AG04450 (cell line): Measurements from ENCODE around the gene RAB7A. TPM values are rescaled to one million over a fixed set of nuclear protein-coding genes. Genes with fewer than 3 reads are reported as not detected.
"Not testable (repeated sequence)": the region's sequence is repeated elsewhere in the genome, so short reads cannot be mapped to it uniquely, and the experiment has no call there.

Experiments
- CTCF ChIA-PET: fragments of 300-600, 350-600 bp; formaldehyde crosslinking; extraction: SDS; loops from one replicate; lab custom pipeline; 2022; ENCODE audit warnings: antibody characterized with exemption, inconsistent platforms; lab: Charles Lee
- POLR2A ChIA-PET: fragments of 350-600 bp; formaldehyde crosslinking; extraction: SDS; loops from one replicate; lab custom pipeline; 2021; ENCODE audit warnings: antibody characterized with exemption, inconsistent platforms; lab: Yijun Ruan, JAX
- DNase-seq: peaks from one replicate; pipeline ENCODE4 v3.0.0-alpha.2; 2011; ENCODE audit warnings: low read depth, low spot score
- H3K27ac ChIP-seq: one replicate; pipeline ENCODE4 v1.5.1; 2012; ENCODE audit warnings: low read depth, low read length, control low read depth
- H3K27me3 ChIP-seq: one replicate; pipeline ENCODE4 v1.6.0; 2012; ENCODE audit warnings: low read length; ENCODE audit not compliant: control insufficient read depth, insufficient read depth
- H3K4me3 ChIP-seq: 2 replicates; pipeline ENCODE4 v1.5.1; 2011; ENCODE audit warnings: mild to moderate bottlenecking, low read depth, low read length, control low read depth
- H3K9me3 ChIP-seq: 2 replicates; pipeline ENCODE4 v1.5.1; 2012; ENCODE audit warnings: low read length; ENCODE audit not compliant: control insufficient read depth, insufficient read depth
- polyA plus RNA-seq: library from polyadenylated mRNA; depleted of rRNA; stranded (reverse); fragments of >200 nt; gene quantifications from 2 replicates; pipeline ENCODE4 v1.2.3, GENCODE V29; 2011
- TF ChIP-seq, protein P1 (sequence below): IDR thresholded peaks from 2 replicates; pipeline ENCODE4 v1.5.1; 2011; ENCODE audit warnings: low read depth, low read length, control low read depth, inconsistent platforms

RAB7A gene
- polyA plus RNA-seq, 1 experiment: 261 TPM

DNA sequence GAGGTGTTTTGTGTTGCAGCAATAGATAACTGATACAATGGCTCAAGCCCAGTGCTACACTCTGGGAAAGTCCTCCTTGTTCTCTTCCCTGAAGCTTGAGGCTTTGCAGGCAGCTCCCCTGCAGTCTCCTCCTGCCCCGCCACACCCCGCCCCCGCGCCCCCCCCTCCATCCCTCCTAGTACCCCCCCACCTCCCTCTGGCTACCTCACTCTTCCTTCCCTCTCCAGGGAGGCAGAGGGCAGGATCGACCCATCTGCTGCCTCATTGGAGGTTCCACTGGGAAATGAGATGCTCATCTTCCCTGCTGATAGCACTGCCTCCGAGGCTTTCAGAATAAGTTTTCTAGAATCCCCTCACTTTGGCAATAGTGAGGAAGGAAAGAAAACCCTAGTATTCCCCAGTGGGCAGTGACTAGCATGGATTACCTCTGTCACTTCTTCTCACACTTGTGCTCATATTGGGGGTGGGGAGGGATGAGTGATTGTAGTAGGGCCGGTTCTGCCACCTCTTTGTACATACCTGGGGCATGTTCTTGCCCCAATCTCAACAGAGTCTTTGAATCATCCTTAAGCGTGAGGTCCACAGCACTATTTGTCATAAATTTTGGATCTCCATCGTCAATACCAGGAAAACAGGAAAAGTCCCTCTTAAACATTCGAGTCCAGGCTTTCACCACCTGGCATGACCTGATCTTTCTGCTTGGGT lies 16.3 kb upstream of the RAB7A start:
- Histone ChIP-seq H3K4me3 (no peak overlapping the region), H3K9me3 (no peaks in the 10 kb centered on the region), H3K27me3 (peaks cover 12% of the 10 kb centered on the region), H3K27ac (no peak overlapping the region)
- TF ChIP-seq, protein P1, sequence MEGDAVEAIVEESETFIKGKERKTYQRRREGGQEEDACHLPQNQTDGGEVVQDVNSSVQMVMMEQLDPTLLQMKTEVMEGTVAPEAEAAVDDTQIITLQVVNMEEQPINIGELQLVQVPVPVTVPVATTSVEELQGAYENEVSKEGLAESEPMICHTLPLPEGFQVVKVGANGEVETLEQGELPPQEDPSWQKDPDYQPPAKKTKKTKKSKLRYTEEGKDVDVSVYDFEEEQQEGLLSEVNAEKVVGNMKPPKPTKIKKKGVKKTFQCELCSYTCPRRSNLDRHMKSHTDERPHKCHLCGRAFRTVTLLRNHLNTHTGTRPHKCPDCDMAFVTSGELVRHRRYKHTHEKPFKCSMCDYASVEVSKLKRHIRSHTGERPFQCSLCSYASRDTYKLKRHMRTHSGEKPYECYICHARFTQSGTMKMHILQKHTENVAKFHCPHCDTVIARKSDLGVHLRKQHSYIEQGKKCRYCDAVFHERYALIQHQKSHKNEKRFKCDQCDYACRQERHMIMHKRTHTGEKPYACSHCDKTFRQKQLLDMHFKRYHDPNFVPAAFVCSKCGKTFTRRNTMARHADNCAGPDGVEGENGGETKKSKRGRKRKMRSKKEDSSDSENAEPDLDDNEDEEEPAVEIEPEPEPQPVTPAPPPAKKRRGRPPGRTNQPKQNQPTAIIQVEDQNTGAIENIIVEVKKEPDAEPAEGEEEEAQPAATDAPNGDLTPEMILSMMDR: no peak
- POLR2A ChIA-PET: no interaction called here
- no peak for DNase-seq
- CTCF ChIA-PET: interaction anchor here (1.9 kb wide), 1 partner anchor 29 kb away, joined by 9 read pairs; no protein-coding TSS in a partner anchor

DNA sequence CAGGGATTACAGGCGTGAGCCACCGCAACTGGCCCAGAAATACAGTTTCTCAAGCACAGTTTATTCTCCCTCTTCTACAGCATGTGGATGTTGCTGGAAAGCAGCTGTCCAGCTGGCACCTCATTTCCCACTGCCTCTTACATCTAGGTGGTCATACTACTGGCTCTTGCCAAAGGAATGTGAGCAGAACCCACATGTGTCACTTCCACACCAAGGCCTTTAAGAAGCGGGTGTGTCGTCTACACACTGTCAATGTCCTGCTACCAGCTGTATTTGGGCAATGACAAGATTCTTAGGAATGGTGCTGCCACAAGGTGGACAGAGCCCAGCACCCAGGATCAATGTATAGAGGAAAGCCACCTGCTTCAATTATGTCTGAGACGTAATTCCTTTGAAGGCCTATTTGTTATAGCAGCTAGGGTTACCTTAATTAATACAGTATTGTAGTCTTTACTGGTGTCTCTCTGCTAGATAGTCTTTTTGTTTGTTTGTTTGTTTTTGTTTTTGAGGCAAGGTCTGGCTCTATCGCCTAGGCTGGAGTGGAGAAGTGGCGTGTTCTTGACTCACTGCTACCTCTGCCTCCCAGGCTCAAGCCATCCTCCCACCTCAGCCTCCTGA lies 15.1 kb upstream of the RAB7A start:
- no peak for DNase-seq
- POLR2A ChIA-PET: no interaction called here

DNA sequence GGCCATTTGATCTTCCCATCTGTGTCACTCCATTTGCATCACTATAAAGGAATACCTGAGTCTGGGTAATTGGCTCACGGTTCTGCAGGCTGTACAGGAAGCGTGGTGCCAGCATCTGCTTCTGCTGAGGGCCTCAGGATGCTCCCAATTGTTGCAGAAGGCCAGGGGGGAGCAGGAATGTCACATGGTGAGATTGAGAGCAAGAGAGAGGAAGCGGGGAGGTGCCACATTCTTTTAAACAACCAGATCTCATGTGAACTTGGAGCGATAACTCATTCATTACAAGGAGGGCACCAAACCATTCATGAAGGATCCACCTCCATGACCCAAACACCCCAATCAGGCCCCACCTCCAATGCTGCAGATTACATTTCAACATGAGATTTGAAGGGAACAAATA lies 13.1 kb upstream of the RAB7A start:
- POLR2A ChIA-PET: no interaction called here
- TF ChIP-seq, protein P1: no peak
- no peak for DNase-seq

More for the DNA sequence above, 15.1 kb upstream of the RAB7A start:
- Histone ChIP-seq H3K27ac (no peak overlapping the region), H3K4me3 (no peak overlapping the region), H3K9me3 (no peaks in the 10 kb centered on the region), H3K27me3 (peaks cover 17% of the 10 kb centered on the region)
- TF ChIP-seq, protein P1: no peak
- CTCF ChIA-PET: no interaction called here

DNA sequence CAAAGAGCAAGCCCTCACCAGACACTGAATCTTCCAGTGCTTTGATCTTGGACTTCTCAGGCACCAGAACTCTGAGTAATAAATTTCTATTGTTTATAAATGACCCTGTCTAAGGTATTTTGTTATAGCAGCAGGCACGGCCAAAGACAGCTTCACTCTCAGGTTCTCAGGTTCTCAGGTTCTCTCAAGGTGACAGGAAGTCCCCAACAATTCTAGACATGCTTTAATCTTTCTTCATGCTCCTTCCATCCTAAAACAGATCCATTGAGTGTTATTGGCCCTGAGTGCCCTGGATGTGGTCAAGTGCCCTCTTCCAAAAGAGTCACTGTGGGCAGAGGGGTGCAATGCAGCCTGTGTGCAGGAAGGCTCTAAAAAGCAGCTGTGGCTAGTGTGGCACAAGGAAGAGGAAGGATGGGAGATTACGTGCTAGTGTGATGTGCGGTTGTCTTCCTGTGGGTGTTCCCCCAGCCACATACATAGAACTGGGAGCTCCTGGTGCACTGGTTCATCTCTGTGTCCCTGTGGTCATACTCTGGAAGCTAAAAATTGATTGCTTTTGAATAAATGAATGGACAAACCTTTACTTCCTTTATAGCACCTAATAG lies 11.0 kb upstream of the RAB7A start:
- Histone ChIP-seq H3K27ac (no peak overlapping the region), H3K4me3 (no peak overlapping the region), H3K27me3 (peaks cover 15% of the 10 kb centered on the region), H3K9me3 (no peaks in the 10 kb centered on the region)
- CTCF ChIA-PET: no interaction called here
- no peak for DNase-seq
- POLR2A ChIA-PET: no interaction called here
- TF ChIP-seq, protein P1: no peak

More for the DNA sequence above, 13.1 kb upstream of the RAB7A start:
- no peaks in the 10 kb centered on the region for H3K9me3 ChIP-seq
- CTCF ChIA-PET: no interaction called here
- H3K4me3 ChIP-seq: no peak overlapping the region
- H3K27ac ChIP-seq: no peak overlapping the region
- H3K27me3 ChIP-seq: peaks cover 17% of the 10 kb centered on the region

DNA sequence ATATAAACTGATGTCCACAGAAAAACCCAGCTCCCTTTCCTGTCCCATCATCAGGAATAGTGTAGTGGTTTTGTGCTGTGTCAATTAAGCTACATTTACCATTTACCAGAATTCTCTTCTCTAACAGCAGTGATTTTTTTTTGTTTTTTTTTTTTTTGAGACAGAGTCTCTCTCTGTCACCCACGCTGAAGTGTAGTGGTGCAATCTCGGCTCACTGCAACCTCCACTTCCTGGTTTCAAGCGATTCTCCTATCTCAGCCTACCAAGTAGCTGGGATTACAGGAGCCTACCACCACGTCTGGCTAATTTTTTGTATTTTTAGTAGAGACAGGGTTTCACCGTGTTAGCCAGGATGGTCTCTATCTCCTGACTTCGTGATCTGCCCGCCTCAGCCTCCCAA lies 7.1 kb upstream of the RAB7A start:
- H3K27me3 ChIP-seq: peaks cover 19% of the 10 kb centered on the region
- DNase-seq, H3K27ac ChIP-seq, POLR2A ChIA-PET, H3K9me3 ChIP-seq, H3K4me3 ChIP-seq: not testable (repeated sequence)
- CTCF ChIA-PET: interaction anchor here (0.9 kb wide), 1 partner anchor 39 kb away, joined by 5 read pairs; no protein-coding TSS in a partner anchor
